NK-92 (cell line): Measurements from ENCODE around the gene FAP.

ENCODE experiments used
- DNase-seq: peaks from one replicate; lab custom pipeline; 2025; ENCODE audit not compliant: unreplicated experiment; lab: John Stamatoyannopoulos, UW

FAP gene

GRCh38 chr2:162242586-162243280, 512 bp downstream of the FAP start:
- DNase-seq, result no peak

DNA sequence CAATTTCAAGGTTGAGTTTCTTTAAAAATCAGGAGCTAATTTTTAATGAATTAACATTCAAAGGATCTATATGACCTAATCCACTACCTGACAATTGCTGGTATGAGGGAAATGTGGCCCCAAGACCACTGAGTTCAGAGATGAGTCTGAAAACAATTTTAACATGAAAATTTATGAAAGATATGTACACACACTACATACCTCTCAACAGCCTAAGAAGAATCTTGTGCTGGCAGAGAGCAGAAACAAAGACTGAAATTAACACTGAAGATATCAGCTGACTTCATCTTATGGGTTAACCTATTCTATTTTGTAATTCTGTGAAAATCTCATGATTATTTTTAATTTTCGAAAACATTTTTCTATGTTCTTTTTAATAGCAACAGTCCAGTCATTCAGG, 1.7 kb downstream of the FAP start:
- DNase-seq, result no peak

GRCh38 chr2:162234620-162235462, 8.4 kb downstream of the FAP start:
- DNase-seq, result no peak

- DNase-seq, result no peak
Observed at GRCh38 chr2:162233197-162233596, 10.0 kb downstream of the FAP start.

DNA sequence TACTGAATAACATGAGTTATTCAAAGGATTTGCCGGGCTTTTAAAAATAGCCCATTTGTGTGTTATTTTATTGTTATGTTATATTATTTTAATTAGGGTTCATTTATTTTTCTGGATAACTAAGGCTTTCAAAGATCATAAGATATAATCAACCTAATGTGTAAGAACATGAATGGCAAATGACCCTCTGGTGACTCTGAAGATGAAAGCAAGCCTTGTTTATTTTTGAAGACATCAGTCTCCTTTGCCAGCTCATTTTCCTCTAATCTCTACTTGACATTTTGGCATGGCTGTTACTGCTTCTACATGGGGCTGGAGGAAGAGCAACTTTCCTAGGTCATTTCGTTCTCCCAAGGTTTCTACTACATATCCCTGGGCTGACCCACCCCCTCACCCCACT, 10.6 kb downstream of the FAP start:
- DNase-seq, result no peak

DNA sequence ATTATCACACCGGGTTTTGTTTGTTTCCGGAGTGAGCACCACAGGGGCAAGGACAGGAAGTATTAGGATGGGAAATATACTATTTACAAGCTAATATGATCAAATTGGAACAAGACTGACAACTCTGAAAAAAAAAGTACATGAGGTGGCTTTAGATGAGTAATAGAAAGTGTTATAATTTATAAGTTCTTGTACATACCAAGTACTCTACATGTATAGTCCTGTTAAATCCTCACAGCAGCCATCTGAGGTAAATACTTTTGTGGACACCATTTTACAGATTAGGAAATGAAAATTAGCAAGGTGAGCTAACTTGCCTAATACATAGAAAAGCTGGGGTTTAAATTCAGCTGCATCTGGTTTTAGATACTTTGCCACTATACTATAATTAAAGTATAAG, 11.2 kb downstream of the FAP start:
- no peak for DNase-seq

DNA sequence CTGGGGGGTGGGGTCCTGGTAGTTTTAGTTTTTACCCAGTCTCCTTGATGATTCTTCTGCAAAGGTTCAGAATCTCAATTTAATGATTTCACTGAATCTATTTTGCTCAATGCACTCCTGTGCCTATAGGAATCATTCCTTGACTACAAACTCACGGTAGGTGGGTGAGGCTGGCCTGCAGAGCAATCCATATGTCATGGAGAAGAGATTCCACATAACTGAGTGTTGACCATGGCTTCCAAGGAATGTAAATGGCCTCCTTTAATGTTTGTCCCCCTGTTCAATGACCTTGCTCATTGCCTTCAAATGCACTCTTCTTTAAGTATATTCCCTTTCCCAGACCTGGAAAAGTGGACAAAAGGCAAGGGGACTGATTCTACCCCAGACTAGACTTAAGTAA, 12.5 kb downstream of the FAP start:
- DNase-seq, result no peak

DNA sequence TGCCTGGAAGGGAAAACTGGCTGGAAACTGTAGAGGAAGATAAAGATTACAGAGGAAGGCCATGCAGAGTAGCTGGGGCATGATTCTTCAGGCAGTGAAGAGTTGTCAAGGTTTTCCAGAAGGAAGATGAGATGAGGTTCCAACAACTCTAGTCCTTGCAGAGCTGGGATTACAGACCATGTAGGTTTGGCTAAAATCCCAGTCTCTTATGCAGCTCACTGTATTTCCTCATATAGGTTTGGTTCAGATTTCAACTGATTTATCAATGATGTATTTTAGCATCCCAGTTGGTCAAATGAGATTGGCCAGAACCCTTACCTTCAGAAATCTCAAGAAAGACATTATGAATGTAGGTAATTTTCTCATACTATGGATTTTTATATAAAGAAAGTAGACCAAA, 16.4 kb downstream of the FAP start:
- DNase-seq, result no peak

- DNase-seq, result no peak
Observed at GRCh38 chr2:162221064-162221463, 22.2 kb downstream of the FAP start.

DNA sequence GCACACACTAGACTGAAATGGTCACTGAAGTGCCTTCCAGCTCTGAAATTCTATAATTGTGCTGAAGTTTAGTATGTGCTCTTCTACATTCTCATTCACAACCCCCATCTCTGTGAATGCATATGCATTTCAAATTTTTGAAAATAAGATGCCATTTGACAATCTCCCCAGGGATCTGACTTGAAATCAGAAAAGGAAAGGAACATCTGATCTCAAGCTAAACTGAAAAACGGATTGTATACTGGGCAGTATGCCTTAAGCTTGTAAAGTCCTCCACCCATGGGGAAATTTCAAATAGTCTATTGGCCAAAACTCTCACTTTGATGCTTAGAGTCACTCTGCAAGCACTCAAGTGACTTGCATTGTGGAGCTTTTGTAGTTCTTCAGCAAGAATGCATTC, 22.9 kb downstream of the FAP start:
- DNase-seq, result no peak

DNA sequence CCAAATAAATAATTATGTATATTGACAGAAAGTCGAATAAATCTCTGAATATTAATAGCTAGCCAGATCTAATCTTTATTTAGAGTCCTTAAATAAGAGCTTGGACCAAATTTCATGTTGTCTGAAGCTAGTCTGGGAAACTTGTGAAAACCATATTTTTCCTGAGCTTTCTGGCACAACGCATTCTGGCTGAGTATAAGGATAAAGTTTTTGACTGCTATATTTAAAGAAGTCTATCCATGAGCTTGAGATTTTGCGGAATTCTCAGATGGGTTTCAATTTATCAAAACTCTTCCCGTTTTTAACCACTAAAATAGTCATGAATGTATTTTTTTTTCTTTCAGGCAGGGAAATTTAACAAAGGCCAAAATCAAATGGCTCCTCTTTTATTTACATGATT, 23.8 kb downstream of the FAP start:
- DNase-seq, result no peak

DNA sequence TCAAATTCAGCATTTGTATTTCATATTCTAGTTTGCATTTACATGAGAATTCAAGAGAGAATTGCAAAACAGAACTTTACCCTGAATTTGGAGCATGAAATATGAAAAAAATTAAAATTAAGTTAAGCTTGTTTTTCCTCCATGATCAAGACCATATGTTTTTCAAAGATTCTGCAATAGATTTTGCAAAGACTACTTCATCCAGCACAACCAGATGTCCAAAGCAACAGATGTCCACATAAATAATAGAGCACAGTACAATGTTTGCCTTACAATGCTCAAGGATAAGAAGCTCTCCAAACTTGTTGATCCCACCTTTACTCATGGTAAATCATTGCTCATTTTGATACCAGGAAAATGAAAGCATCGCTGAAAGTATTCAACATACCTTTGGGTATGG, 25.6 kb downstream of the FAP start:
- DNase-seq, result no peak

- no peak for DNase-seq
Observed at GRCh38 chr2:162215162-162215561, 28.1 kb downstream of the FAP start.

- no peak for DNase-seq
Observed at GRCh38 chr2:162212366-162212765, 30.9 kb downstream of the FAP start.

- no peak for DNase-seq
Observed at GRCh38 chr2:162211732-162212131, 31.5 kb downstream of the FAP start.

DNA sequence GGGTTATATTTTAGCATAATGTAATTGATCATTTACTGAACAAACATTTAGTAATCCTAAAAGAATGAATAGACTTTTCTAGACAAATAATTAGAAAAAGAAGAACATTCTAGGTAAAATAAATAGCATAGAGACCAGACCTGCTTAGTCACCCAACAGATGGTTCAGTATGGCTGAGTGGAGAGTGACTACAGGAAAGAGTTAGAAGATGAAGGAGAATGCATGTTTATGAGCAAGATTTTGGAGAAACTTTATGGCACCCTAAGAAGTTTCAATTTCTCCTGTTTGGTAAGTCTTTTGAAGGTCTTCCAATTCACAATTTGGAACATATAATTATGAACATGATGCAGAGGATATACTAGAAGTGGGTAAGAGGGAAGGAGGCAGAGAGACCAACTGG, 32.9 kb downstream of the FAP start:
- DNase-seq, result no peak

DNA sequence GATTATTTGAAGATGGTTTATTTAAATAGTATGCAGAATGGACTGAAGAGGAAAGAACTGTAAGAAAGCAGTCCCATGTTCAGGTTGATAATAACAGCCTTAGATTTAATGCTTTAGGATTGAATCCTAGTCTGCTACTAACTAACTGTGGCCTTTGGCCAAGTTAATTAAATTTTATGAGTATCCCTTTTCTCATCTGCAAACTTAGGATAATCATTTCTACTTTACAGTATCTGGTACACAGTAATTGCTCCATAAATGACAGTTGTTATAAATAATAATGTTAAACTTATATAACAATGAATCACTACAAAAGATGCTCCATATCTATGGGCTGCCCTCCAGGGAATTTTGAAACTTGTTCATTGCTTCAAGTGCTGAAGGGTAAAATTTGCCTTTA, 41.0 kb downstream of the FAP start:
- no peak for DNase-seq

- no peak for DNase-seq
Observed at GRCh38 chr2:162200636-162201035, 42.6 kb downstream of the FAP start.

GRCh38 chr2:162199913-162200312, 43.3 kb downstream of the FAP start:
- no peak for DNase-seq

- DNase-seq, result no peak
Observed at GRCh38 chr2:162198239-162198638, 45.0 kb downstream of the FAP start.

GRCh38 chr2:162197069-162197825, 46.0 kb downstream of the FAP start:
- no peak for DNase-seq

- DNase-seq, result no peak
Observed at GRCh38 chr2:162196638-162197037, 46.6 kb downstream of the FAP start.
